CD8-positive, alpha-beta memory T cell (primary cell): ENCODE data around the gene USP47. TPM values are rescaled to one million over a fixed set of nuclear protein-coding genes. Genes with fewer than 3 reads are reported as not detected.

ENCODE experiments used
- CTCF ChIA-PET: fragments of 350-600 bp; sonication (Branson Sonifier 250); formaldehyde crosslinking; loops from one replicate; lab custom pipeline; 2021; ENCODE audit warnings: antibody characterized with exemption; lab: Charles Lee
- POLR2A ChIA-PET: fragments of 350-600 bp; sonication (Branson Sonifier 250); formaldehyde crosslinking; loops from one replicate; lab custom pipeline; 2021; ENCODE audit warnings: antibody characterized with exemption; lab: Charles Lee
- DNase-seq, 5 donors: peaks; one replicate each; pipeline versions ENCODE4 v3.0.0 to v3.0.0-alpha.2; 2020 to 2022; ENCODE audit warnings: mixed read lengths in 1 of 5
- H3K27ac ChIP-seq: one replicate; pipeline ENCODE4 v1.7.0; 2013; ENCODE audit warnings: low read depth, mild to moderate bottlenecking, low read length, moderate library complexity
- H3K27me3 ChIP-seq: 2 replicates; pipeline ENCODE4 v1.7.0; 2013; ENCODE audit warnings: low read length, mild to moderate bottlenecking; ENCODE audit not compliant: insufficient read depth, poor library complexity, severe bottlenecking
- H3K36me3 ChIP-seq: 2 replicates; pipeline ENCODE4 v1.7.0; 2013; ENCODE audit warnings: mild to moderate bottlenecking, low read length, moderate library complexity; ENCODE audit not compliant: insufficient read depth
- H3K4me1 ChIP-seq: 2 replicates; pipeline ENCODE4 v1.7.0; 2013; ENCODE audit warnings: mild to moderate bottlenecking, low read length, moderate library complexity; ENCODE audit not compliant: insufficient read depth
- H3K4me3 ChIP-seq: 2 replicates; pipeline ENCODE4 v1.7.0; 2013; ENCODE audit warnings: mild to moderate bottlenecking, low read length
- H3K9me3 ChIP-seq: 2 replicates; pipeline ENCODE4 v1.7.0; 2013; ENCODE audit warnings: mild to moderate bottlenecking, low read length
- H3K27ac Mint-ChIP-seq, 8 donors: one replicate each; pipeline ENCODE4 v1.8.0; 2020 to 2021; ENCODE audit warnings: mixed read lengths in 8 of 8, mild to moderate bottlenecking in 6 of 8, inconsistent platforms in 3 of 8, moderate library complexity in 3 of 8
- H3K27me3 Mint-ChIP-seq, 2 donors: one replicate each; pipeline ENCODE4 v1.8.0; 2020 to 2021; ENCODE audit warnings: mixed read lengths in 2 of 2, mild to moderate bottlenecking in 1 of 2, moderate library complexity in 1 of 2
- H3K36me3 Mint-ChIP-seq, 3 donors: one replicate each; pipeline ENCODE4 v1.8.0; 2020 to 2021; ENCODE audit warnings: mixed read lengths in 3 of 3, inconsistent platforms in 1 of 3, mild to moderate bottlenecking in 1 of 3
- H3K4me1 Mint-ChIP-seq, 3 donors: one replicate each; pipeline ENCODE4 v1.8.0; 2020 to 2021; ENCODE audit warnings: mixed read lengths in 3 of 3, inconsistent platforms in 1 of 3, mild to moderate bottlenecking in 1 of 3
- H3K4me3 Mint-ChIP-seq, 7 donors: one replicate each; pipeline ENCODE4 v1.8.0; 2020 to 2021; ENCODE audit warnings: mixed read lengths in 7 of 7, mild to moderate bottlenecking in 6 of 7, moderate library complexity in 4 of 7, inconsistent platforms in 2 of 7
- H3K9me3 Mint-ChIP-seq, 5 donors: one replicate each; pipeline ENCODE4 v1.8.0; 2020 to 2022; ENCODE audit warnings: mixed read lengths in 5 of 5, mild to moderate bottlenecking in 3 of 5, moderate library complexity in 2 of 5, inconsistent platforms in 1 of 5
- polyA plus RNA-seq: library from polyadenylated mRNA; unstranded; fragments of 300-500 nt; fragmentation: Illumina TruSeq; gene quantifications from one replicate; pipeline ENCODE4 v1.2.3, GENCODE V29; 2021
- total RNA-seq, 2 experiments: library from RNA; stranded (reverse); gene quantifications; one replicate each; pipeline ENCODE4 v1.2.3, GENCODE V29; 2021

The USP47 gene
- total and polyA plus RNA-seq, 3 experiments from 2014 or later = 47.0 to 53.8 (median 50.2) TPM

DNA sequence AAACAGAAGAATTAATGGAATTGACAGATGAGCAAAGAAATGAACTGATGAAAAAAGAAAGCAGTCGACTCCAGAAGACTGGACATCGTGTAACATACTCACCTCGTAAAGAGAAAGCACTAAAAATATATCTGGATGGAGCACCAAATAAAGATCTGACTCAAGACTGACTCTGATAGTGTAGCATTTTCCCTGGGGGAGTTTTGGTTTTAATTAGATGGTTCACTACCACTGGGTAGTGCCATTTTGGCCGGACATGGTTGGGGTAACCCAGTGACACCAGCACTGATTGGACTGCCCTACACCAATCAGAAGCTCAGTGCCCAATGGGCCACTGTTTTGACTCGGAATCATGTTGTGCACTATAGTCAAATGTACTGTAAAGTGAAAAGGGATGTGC, 114.2 kb downstream of the USP47 start:
- H3K36me3 Mint-ChIP-seq = peaks cover 11 to 63% (median 31%) of the 10 kb centered on the region in 3 donors
- CTCF ChIA-PET = interaction anchor here (2.3 kb wide), 1 partner anchor 10 kb away, joined by 9 read pairs; no protein-coding TSS in a partner anchor
- Histone ChIP-seq H3K27me3 (no peaks in the 10 kb centered on the region), H3K4me1 (peaks cover 14% of the 10 kb centered on the region), H3K4me3 (no peak overlapping the region), H3K27ac (no peak overlapping the region), H3K36me3 (peaks cover 39% of the 10 kb centered on the region), H3K9me3 (no peaks in the 10 kb centered on the region)
- no peak for DNase-seq
- peaks cover 15 to 29% (median 25%) of the 10 kb centered on the region in 3 donors for H3K4me1 Mint-ChIP-seq
- H3K4me3 Mint-ChIP-seq = no peak overlapping the region
- POLR2A ChIA-PET = no interaction called here
- H3K9me3 Mint-ChIP-seq = no peaks in the 10 kb centered on the region
- peaks cover 0 to 2% of the 10 kb centered on the region in 2 donors for H3K27me3 Mint-ChIP-seq
- H3K27ac Mint-ChIP-seq = peak overlapping the region in 1 of 8 donors; percentile 46

DNA sequence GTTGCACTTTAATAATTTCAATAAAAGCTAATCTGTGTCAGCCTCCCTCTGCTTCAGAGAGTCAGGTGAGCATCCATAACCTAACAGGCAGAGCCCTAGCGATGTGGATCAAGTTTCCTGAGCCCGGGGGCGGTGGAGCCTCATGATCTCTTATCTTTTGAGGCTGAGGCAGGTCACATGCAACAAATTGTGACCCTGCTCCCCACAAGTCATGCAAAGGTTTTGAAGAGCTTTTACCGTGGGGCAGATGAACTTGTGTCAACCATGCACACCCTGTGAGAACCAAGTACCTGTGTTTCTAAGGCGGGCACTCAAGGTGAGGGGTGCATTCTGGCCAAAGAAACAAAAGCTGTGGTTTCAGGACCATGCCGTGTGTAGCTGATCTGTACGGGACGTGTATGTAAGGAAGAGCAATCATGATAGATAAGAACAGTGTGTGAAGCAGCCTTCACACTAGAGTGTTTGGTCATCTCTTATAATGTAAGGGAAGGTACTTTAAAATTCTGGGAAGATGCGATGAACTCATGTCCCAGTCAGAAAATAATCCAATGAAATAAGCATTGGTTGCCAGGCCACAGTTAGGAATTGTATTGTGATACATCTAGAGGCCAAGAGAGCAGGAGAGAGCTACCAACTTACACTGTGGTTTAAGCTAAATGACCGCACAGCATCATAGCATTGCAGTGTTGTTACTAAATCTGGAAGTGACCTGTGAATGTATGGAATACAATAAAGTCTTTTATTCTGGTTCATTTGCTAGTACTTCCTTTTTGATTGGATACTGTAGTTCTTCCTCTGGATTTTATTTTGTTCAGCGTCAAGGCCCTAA, 116.8 kb downstream of the USP47 start:
- Mint-ChIP-seq H3K27ac (peak overlapping the region in 3 of 8 donors; percentile 34 to 62 (median 38)), H3K4me3 (no peak overlapping the region), H3K36me3 (peaks cover 2 to 40% (median 21%) of the 10 kb centered on the region in 3 donors), H3K4me1 (peaks cover 28 to 46% (median 41%) of the 10 kb centered on the region in 3 donors), H3K9me3 (no peaks in the 10 kb centered on the region), H3K27me3 (peaks cover 0 to 2% of the 10 kb centered on the region in 2 donors)
- Histone ChIP-seq H3K4me1 (peaks cover 24% of the 10 kb centered on the region), H3K36me3 (peaks cover 27% of the 10 kb centered on the region), H3K27me3 (no peaks in the 10 kb centered on the region), H3K27ac (no peak overlapping the region), H3K4me3 (no peak overlapping the region), H3K9me3 (no peaks in the 10 kb centered on the region)
- ChIA-PET POLR2A (no interaction called here), CTCF (interaction anchor here (1.4 to 1.9 kb wide), 2 partner anchors 8 to 85 kb away, joined by 3 to 6 read pairs; no protein-coding TSS in a partner anchor)
- DNase-seq = no peak

DNA sequence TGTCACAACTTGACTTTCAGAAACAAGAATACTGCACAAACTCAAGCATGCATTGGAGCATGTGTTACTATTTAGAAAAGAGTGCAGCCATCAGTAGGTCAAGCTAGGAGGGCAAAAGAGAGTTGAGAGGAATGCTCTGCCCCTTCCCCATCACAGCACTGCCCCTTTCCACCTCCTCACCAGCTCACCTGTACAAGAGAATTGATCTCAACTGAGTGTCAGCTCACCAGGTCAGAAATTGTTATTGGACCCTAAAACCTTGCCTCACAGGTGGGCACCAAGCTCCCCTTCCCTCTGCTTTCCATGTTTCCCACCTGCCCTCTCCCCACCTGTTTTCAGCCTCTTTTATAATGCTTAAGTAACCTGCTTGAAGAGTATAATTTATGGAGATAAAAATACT, 117.8 kb downstream of the USP47 start:
- ChIA-PET CTCF (interaction anchor here (1.4 kb wide), 1 partner anchor 84 kb away, joined by 3 read pairs; no protein-coding TSS in a partner anchor), POLR2A (no interaction called here)
- H3K27me3 Mint-ChIP-seq = peaks cover 0 to 2% of the 10 kb centered on the region in 2 donors
- H3K4me3 Mint-ChIP-seq = peak overlapping the region in 1 of 7 donors; percentile 24
- no peaks in the 10 kb centered on the region for H3K9me3 Mint-ChIP-seq
- peaks cover 0 to 36% (median 17%) of the 10 kb centered on the region in 3 donors for H3K36me3 Mint-ChIP-seq
- no peaks in the 10 kb centered on the region for H3K9me3 ChIP-seq
- no peak overlapping the region for H3K4me3 ChIP-seq
- peaks cover 24% of the 10 kb centered on the region for H3K36me3 ChIP-seq
- DNase-seq = no peak
- H3K4me1 ChIP-seq = peaks cover 24% of the 10 kb centered on the region
- no peaks in the 10 kb centered on the region for H3K27me3 ChIP-seq
- peaks cover 28 to 46% (median 41%) of the 10 kb centered on the region in 3 donors for H3K4me1 Mint-ChIP-seq
- H3K27ac Mint-ChIP-seq = peak overlapping the region; percentile 3 to 95 (median 77)
- no peak overlapping the region for H3K27ac ChIP-seq

DNA sequence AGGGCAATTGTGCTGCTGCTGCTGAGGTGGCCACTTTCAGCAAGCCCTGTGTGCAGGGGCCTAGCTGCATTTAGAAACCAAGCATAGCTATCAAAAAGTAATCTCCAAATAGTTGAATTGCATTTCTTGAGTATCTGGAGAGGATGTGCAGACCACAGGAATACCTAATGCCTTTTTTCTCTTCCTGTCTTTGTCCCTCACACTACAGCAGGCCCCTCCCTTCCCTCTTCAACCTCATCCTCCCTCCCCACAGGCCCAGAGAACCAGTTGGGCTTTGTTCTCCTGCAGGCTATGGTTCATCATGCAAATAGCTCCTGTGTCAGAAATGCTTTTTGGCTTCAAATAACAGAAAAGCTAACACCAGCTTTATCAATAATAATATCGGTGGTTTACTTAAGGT, 118.9 kb downstream of the USP47 start:
- Histone ChIP-seq H3K4me3 (no peak overlapping the region), H3K4me1 (peaks cover 24% of the 10 kb centered on the region), H3K27me3 (no peaks in the 10 kb centered on the region), H3K36me3 (peaks cover 14% of the 10 kb centered on the region), H3K9me3 (no peaks in the 10 kb centered on the region), H3K27ac (no peak overlapping the region)
- peaks cover 0 to 25% (median 16%) of the 10 kb centered on the region in 3 donors for H3K36me3 Mint-ChIP-seq
- H3K27me3 Mint-ChIP-seq = peaks cover 0 to 2% of the 10 kb centered on the region in 2 donors
- H3K4me1 Mint-ChIP-seq = peaks cover 28 to 46% (median 41%) of the 10 kb centered on the region in 3 donors
- ChIA-PET POLR2A (no interaction called here), CTCF (interaction anchor here (1.2 kb wide), 1 partner anchor 87 kb away, joined by 3 read pairs; no protein-coding TSS in a partner anchor)
- no peaks in the 10 kb centered on the region for H3K9me3 Mint-ChIP-seq
- peak overlapping the region; percentile 71 to 95 (median 79) for H3K27ac Mint-ChIP-seq
- peak overlapping the region in 6 of 7 donors; percentile 37 to 75 (median 67) for H3K4me3 Mint-ChIP-seq
- DNase-seq = peak in 2 of 5 donors; percentile 32 to 42

DNA sequence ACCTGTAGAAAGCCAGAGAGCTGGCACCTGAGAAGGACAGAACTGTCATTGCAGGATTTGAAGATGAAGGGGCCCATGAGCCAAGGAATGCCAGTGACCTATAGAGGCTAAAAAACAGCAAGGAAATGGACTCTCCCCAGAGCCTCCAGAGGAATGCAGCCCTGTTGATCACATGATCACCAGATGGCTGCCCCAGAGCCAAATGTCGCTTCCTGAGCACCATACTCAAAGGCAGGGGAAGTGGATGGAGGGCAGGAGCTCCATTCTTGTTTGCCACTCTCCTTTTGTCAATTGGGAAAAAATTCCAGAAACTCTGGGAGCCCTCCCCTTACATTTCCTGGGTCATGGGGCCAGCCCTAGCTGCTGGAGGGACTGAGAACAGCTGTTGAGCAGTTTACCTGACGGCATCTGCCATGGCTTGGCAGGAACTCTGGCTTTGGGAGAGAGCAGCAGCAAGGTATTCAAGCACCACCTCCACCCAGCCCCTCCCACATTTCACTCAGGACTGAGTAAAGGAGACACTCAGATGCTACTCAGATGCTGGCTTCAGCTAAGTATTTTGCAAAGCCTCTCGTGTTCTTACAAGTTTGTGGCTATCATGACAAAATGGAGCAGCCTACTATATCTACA, 119.7 kb downstream of the USP47 start:
- Mint-ChIP-seq H3K27me3 (peaks cover 0 to 4% of the 10 kb centered on the region in 2 donors), H3K4me1 (peaks cover 30 to 46% (median 41%) of the 10 kb centered on the region in 3 donors), H3K27ac (peak overlapping the region in 6 of 8 donors; percentile 33 to 86 (median 74)), H3K9me3 (no peaks in the 10 kb centered on the region), H3K4me3 (peak overlapping the region in 1 of 7 donors; percentile 36), H3K36me3 (peaks cover 0 to 17% (median 10%) of the 10 kb centered on the region in 3 donors)
- no peaks in the 10 kb centered on the region for H3K9me3 ChIP-seq
- H3K27ac ChIP-seq = no peak overlapping the region
- peaks cover 24% of the 10 kb centered on the region for H3K4me1 ChIP-seq
- DNase-seq = no peak
- ChIA-PET POLR2A (no interaction called here), CTCF (interaction anchor here (1.0 to 1.2 kb wide), 3 partner anchors 17 to 86 kb away, joined by 3 to 4 read pairs (median 3); no protein-coding TSS in a partner anchor)
- H3K36me3 ChIP-seq = peaks cover 6% of the 10 kb centered on the region
- H3K27me3 ChIP-seq = peaks cover under 1% of the 10 kb centered on the region
- no peak overlapping the region for H3K4me3 ChIP-seq

DNA sequence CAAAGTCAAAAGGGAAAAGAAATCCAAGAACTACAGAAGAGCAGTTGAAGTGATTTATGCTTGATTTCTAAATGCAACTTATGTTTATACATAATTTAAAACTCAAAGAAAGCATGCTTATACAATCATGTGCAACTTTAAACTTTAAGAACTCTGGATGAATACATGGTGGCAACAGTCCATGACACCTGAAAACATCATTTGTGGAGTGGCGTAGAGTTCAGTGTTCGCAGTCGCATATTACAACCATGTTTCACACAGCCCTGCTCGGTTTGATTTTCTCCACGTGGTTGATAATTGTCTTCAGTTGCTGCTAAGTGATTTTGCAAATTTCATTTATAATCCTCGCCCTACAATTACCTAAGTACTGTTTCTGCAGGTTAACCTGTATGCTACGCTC, 121.3 kb downstream of the USP47 start:
- Histone ChIP-seq H3K27ac (no peak overlapping the region), H3K36me3 (no peaks in the 10 kb centered on the region), H3K4me1 (peaks cover 24% of the 10 kb centered on the region), H3K27me3 (peaks cover 3% of the 10 kb centered on the region), H3K4me3 (no peak overlapping the region), H3K9me3 (no peaks in the 10 kb centered on the region)
- CTCF ChIA-PET = no interaction called here
- Mint-ChIP-seq H3K27me3 (peaks cover 0 to 5% of the 10 kb centered on the region in 2 donors), H3K4me3 (no peak overlapping the region), H3K9me3 (no peaks in the 10 kb centered on the region), H3K4me1 (peaks cover 33 to 50% (median 45%) of the 10 kb centered on the region in 3 donors), H3K27ac (no peak overlapping the region), H3K36me3 (peaks cover 0 to 8% (median 4%) of the 10 kb centered on the region in 3 donors)
- POLR2A ChIA-PET = no interaction called here
- no peak for DNase-seq

DNA sequence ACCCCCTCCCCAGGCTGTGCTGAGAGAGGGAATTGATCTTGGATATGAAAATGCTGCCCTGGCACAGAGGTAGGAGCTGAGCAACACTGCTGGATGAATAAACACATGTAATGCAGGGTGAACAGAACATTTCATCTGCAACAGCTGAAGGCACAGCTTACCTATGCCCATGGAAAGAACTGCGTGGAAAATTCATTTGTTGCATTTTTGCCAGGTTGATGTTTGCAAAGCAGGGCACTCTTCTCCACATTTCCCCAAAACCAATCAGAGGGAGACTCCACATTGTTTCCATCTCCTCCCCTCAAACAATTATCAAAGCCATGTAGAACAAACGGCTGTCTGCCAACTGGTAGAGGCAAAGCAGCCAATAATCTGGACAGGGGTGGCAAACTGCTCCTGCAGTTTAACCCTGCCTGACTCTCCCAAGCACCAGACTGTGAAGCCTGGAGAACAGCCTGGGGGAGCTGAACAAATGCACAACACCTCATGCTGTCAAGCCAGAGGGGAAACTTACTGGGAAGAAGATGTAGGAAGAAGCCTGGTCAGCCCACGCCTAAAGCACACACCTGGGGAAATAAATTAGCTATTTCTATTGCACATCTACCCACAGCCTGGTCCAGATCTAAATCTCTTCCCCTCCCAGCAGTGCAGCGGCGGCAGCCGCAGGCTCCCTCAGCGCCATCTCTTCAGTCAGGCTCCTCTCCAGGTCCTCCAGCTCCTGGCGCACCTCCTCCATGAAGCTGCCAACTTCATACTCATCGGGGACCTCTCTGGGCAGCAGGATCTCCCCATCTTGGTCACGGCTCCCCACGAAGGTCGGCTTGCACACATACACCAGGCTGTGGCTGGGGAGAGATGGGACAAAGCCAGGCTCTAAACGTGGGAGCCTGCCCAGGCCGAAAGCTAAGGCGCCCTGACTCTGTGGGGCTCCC, 122.3 kb downstream of the USP47 start:
- Mint-ChIP-seq H3K27me3 (peaks cover 0 to 5% of the 10 kb centered on the region in 2 donors), H3K36me3 (peaks cover 0 to 3% (median 0%) of the 10 kb centered on the region in 3 donors), H3K9me3 (no peaks in the 10 kb centered on the region), H3K27ac (peak overlapping the region in 1 of 8 donors; percentile 76), H3K4me3 (no peak overlapping the region), H3K4me1 (peaks cover 33 to 41% (median 39%) of the 10 kb centered on the region in 3 donors)
- no peaks in the 10 kb centered on the region for H3K9me3 ChIP-seq
- H3K27ac ChIP-seq = no peak overlapping the region
- ChIA-PET POLR2A (no interaction called here), CTCF (no interaction called here)
- H3K27me3 ChIP-seq = peaks cover 3% of the 10 kb centered on the region
- no peak overlapping the region for H3K4me3 ChIP-seq
- DNase-seq = no peak
- H3K36me3 ChIP-seq = no peaks in the 10 kb centered on the region
- peaks cover 24% of the 10 kb centered on the region for H3K4me1 ChIP-seq
